T-helper 2 cell (primary cell): Measurements from ENCODE around the gene KRTAP5-3.
"Not testable (repeated sequence)": the region's sequence is repeated elsewhere in the genome, so short reads cannot be mapped to it uniquely, and the experiment has no call there.

Source experiments
- DNase-seq, 5 experiments: peaks; one replicate each; pipeline versions ENCODE4 v3.0.0 to v3.0.0-alpha.2; 2012 to 2022

KRTAP5-3 gene

DNA sequence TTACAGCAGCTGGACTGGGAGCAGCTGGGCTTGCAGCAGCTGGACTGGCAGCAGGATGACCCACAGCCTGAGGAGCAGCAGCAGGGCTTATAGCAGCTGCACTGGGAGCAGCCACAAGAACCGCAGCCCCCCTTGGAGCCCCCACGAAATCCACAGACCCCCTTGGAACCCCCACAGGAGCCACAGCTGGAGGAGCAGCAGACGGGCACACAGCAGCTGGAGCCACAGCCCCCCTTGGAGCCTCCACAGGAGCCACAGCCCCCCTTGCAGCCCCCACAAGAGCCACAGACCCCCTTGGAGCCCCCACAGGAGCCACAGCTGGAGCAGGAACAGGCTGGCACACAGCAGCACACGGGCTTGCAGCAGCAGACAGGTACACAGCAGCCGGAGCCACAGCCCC lies 362 bp downstream of the KRTAP5-3 start:
- DNase-seq: not testable (repeated sequence)

DNA sequence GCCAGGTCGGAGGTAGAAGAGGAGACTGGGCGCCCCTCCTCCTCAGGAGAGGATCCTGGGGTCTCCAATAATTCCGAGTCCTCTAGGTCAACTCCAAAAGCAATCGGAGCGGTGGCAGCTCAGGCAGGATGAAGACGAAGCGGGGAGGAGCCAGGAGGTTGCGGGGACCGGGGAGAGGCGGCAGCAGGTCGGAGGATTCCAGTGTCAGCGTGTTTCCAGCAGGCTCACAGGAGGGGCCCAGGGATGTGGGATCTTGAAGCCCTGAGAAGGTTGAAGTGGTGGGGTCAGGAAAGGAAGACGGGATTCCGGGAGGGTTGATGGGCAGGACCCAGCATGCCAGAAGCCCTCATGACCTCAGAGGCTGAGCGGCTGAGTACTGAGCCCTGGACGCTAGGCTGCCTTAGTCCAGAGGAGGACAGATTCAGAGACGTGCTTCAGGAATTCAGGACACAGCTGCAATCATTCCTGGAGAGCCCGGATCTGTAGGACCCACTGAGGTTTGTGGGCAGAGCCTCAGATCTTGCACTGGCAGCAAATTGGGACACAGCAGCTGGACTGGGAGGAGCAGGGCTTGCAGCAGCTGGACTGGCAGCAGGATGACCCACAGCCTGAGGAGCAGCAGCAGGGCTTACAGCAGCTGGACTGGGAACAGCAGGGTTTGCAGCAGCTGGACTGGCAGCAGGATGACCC lies 962 bp downstream of the KRTAP5-3 start:
- DNase-seq: not testable (repeated sequence)

DNA sequence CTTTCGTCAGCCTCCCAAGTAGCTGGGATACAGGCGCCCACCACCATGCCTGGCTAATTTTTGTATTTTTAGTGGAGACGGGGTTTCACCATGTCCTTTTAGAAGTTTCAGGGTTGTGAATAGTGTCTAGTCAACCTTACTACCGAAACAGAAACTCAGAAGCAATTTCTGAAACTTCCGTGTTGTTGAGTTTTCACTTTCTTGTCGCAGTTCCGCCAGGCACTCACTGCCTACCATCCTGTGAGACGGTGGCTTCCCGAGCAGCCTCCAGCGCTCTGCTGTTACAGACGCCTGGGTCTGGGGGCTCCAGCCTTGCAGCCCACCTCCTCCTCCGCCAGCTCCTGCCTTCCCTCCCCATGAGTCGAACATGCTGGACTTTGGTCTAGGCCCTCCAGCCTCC lies 2.3 kb downstream of the KRTAP5-3 start:
- DNase-seq: peak in 2 of 5 experiments; percentile 9 to 86

DNA sequence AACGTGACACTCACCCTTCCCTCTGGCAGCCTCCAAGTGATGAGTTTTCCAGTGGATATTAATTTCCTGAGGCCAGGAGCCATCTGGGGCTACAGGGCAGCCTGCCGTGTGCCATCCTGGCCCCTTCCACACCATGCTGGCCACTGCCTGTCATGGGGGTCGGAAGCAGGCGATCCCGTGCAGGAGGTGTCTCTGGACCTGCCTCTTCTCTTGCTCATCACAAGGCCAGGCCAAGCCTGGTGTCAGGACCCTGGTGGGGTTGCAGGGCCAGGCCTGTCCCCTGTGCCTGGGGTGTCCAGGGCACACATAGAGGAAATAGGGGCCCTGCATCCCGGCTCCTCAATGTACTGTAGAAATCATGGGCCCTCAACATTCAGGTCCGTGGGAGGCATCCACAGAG lies 3.6 kb downstream of the KRTAP5-3 start:
- DNase-seq: no peak

DNA sequence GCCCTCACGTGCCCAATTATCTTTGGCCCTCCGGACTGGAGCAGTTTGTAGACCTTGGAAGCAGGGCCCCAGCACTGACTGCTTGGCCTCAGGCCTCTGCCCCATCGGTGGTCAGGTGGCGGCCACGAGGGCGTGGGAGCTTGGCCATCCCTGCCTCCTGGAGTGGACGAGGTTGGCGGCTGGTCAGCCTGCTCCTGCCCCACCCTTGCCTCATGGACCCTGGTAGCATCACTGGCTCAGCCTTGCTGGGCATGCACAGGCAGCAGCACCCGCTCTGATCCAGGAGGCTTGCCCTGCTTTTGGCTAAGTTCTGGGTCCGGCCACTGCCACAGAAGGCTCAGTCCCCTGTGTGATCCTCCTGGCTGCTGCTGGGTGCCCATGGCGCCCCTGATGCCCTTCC lies 4.1 kb downstream of the KRTAP5-3 start:
- DNase-seq: no peak

DNA sequence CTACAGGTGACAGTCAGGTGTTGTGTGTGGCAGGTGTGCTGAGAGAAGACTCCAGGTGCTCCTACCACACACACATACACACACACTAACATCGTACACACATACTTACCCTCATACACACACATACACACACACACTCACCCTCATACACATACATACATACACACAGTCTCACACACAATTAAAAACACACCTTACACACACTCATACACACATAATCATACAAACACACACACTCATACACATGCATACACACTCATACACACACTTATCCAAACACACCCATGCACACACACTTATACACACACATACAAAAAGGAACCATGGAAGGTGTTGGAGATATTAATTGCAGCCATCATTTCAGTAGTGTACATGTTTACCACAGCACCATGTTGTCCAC lies 4.6 kb downstream of the KRTAP5-3 start:
- DNase-seq: no peak

DNA sequence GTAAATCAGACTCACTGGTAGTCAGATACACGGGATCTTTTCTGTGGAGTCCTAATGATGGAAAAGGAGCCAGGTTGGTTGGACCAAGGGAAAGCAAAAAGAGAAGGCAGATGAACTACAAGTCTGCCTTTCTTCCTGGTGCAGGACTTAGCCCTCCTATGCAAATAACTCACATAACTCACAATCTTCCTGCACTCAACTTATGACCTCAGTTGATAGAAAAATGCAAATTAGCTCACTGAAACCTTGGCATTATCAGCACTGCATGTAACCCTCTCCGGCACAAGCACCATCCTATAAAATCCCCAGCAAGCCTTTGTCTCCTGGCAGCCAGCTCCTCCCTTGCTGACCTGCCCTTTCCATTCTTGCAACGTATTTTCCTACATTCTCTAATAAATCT lies 6.6 kb downstream of the KRTAP5-3 start:
- DNase-seq: not testable (repeated sequence)

DNA sequence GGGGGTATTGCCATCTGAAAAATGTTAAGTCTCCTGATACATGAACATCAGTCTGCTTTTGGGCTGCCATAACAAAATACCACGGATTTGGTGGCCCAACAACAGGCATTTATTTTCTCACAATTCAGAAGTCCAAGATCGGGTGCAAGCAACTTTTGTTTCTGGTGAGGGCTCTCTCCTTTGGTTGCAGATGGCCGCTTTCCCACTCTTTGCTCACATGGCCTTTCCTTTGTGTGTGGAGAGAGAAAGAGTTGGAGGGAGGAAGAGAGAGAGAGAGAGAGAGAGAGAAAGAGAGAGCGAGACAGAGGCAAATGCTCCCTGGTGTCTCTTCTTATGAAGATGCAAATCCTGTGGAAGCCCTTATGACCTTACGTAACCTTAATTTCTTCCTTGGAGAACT lies 7.6 kb downstream of the KRTAP5-3 start:
- DNase-seq: no peak

DNA sequence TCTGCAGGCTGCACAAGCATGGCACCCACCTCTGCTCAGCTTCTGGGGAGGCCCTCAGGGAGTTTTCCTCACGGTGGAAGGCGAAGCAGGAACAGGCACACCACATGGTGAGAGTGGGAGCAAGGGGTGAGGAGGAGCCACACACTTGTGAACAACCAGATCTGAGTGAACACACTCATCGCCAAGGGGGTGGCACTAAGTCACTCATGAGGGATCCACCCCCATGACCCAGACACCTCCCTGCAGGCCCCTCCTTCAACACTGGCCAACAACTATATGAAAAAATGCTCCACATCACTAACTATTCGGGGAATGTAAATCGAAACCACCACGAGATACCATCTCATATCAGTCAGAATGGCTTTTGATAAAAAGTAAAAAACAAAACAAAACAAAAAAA lies 9.4 kb downstream of the KRTAP5-3 start:
- DNase-seq: peak in 2 of 5 experiments; percentile 29 to 71

DNA sequence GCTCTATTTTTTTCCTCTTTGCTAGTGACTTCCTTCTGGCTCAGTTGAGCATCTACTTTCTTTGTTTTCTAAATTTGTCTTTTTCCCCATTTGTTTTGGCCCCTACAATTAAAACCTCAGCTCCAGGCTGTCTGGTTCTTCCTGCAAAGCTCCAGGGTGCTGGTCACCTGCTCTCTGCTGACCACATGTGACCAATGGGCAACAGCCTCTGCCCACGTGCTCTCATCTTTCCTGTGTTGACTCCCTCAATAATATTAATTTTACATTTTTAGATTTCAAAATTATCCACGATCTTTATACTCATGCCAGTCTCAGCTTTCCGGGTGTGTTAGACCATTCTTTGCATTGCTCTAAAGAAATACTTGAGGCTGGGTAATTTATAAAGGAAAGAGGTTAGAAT lies 9.9 kb downstream of the KRTAP5-3 start:
- DNase-seq: not testable (repeated sequence)

DNA sequence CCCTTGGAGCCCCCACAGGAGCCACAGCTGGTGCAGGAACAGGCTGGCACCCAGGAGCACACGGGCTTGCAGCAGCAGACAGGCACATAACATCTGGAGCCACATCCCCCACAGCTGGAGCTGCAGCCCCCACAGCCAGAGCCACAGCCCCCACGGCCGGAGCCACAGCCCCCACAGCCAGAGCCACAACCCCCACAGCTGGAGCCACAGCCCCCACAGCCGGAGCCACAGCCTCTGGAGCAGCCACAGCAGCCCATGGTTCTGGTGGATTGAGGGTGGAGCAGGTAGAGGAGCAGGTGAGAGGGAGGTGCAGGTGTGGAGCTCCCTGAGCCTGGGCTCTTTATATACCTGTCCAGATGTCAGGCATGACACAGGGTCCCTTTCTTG lies 10.3 kb downstream of the KRTAP5-3 start, which contains the start of gene KRTAP5-2:
KRTAP5-2 (minus strand) TSS at position 301 of the 387 bp plus-strand sequence; CDS start at position 257, 44 bp downstream.
- no peak for DNase-seq

DNA sequence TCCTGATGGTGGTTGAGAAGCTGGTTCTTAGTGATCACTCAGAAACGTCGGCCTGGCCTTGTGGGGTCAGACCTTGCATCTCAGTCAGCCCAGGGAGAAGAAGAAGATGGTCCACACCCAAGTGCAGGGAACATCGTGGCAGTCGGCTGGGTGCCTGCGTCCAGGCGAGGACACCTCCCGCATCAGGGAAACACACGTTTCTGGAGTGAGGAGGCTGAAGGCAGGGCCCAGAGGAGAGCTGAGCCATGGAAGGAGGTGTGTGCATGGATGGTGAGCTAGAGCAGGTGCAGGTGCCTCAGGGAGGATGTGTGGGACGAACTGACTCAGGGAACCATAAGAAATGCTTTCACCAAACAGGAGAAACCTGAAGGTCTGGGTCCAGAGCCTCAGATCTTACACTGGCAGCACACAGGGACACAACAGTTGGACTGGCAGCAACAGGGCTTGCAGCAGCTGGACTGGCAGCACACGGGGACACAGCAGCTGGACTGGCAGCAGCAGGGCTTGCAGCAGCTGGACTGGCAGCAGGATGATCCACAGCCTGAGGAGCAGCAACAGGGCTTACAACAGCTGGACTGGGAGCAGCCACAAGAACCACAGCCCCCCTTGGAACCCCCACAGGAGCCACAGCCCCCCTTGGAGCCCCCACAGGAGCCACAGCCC lies 10.8 kb downstream of the KRTAP5-3 start:
- no peak for DNase-seq

DNA sequence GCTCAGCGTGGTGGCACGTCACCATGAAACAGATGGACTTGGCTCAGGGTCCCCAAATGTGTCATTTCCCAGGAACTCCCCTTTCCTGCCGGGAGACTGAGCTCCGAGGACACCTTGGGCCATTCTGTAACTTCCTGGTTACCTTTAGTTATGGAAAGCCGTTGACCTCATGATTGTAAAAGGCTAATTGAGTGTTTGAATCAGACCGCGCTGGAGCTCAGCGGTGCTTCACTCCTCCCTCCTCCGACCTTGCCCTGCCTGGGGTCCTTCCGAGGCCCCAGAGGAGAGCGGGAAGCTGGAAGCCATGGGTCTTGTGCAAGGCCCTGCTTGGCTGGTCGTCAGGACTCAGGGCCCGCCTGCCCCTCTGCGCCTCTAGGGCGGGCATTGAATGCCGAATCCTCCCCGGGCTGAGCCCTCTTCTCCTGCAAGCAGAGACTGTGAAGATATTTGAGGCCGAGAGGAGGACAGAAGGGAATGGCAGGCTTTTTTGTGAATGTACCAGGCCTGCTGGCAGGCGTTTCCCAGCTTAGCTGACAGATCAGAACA lies 11.6 kb downstream of the KRTAP5-3 start:
- DNase-seq: not testable (repeated sequence)

DNA sequence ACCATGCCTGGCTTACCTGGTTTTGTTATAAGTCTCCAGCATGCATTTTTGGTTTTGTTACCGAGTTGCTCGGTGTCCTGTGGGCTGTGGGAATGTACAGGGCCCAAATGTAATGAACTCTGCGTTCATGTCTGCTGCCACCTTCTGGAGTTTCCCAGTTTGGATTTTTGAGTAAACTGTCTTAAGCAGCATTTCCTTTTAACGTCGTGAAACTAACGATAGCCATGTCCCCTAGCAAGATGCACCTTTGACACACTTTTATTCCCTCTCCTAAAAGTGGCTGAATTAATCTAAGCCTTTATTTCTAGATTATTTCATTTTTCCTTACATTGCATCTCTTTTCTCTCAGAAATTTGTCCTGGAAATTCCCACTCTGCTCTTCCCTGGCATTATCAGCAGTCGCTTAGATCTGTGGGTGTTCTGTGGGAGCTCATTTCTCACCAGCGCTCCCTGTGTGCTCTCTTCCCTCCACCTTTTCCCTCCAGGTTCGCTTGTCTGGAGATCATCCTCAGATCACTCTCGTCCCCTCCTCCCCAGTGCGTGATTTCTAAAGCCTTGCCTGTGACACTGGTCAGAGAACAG lies 12.2 kb downstream of the KRTAP5-3 start:
- DNase-seq: not testable (repeated sequence)

DNA sequence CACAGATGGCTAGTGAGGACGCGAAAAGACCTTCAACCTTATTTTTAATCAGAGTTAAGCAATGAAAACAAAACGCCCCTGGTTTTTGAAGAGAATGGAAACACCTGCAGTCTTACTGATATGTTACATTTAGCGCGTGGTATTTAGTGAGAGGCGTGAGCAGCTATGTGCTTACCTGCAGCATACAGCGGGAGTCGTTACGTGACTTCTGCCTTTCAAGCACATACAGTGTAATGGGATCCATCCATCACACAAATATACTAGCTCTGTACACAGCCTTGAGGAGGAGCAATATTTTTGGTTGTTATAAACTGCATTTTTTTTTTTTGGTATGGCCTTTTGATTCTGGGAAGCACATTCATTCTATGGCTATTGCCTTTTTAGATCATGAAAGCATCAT lies 15.6 kb downstream of the KRTAP5-3 start:
- DNase-seq: no peak

DNA sequence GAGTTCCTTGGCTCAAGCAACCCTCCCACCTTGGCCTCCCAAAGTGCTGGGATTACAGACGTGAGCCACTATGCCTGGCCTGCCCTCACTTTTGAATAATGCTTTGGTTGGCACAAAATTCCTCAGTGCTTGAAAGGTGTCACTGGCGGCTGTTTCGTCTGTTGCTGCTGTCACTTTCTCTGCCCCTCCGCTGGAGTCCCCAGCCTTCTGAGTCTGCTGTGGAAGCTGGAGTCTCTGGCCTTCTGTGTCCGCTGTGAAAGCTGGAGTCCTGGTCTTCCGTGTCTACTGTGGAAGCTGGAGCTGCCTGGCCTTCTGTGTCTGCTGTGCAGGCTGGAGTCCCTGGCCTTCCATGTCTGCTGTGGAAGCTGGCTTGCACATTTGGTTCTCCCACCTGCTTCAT lies 18.3 kb downstream of the KRTAP5-3 start:
- no peak for DNase-seq

DNA sequence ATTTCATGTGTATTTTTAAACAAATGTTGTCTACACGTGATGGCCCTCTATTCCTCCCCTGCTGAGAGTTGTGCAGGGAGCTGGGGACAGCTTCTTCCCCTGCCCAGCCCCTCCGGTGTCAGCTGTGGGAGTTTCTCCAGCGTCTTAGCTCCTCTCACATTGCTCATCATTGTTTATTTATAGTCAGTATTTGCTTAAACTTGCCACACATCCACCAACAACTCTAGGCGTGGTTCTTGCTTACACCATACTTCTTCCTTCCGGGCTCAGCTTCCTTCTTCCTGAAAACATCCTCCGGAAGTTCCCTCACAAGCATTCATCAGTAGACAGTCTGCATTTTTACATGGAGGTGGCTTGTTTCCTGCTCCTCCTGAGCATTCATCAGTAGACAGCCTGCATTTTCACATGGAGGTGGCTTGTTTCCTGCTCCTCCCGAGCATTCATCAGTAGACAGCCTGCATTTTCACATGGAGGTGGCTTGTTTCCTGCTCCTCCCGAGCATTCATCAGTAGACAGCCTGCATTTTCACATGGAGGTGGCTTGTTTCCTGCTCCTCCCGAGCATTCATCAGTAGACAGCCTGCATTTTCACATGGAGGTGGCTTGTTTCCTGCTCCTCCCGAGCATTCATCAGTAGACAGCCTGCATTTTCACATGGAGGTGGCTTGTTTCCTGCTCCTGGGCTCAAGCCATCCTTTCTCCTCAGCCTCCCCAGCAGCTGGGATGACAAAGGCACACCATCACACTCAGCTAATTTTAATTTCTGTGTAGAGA lies 18.9 kb downstream of the KRTAP5-3 start:
- DNase-seq: peak in 2 of 5 experiments; percentile 57 to 81

DNA sequence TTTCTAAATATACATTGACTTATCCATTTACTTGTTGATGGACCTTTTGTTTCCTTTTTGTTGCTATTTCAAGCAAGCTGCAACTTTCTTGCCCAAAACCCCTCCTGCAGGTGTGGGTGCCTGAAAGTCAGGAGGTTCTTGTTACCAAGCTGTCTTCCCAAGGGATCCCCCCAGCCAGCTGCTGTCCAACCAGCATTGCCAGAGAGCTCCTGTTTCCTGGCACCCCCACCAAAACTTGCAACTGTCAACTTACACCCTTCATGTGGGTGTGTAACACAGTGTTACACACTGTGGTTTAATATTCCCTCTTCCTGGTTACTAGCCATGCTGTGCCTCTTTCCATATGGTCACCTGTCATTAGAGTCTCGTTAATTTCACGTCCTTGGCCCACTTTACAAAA lies 21.6 kb downstream of the KRTAP5-3 start:
- DNase-seq: no peak

DNA sequence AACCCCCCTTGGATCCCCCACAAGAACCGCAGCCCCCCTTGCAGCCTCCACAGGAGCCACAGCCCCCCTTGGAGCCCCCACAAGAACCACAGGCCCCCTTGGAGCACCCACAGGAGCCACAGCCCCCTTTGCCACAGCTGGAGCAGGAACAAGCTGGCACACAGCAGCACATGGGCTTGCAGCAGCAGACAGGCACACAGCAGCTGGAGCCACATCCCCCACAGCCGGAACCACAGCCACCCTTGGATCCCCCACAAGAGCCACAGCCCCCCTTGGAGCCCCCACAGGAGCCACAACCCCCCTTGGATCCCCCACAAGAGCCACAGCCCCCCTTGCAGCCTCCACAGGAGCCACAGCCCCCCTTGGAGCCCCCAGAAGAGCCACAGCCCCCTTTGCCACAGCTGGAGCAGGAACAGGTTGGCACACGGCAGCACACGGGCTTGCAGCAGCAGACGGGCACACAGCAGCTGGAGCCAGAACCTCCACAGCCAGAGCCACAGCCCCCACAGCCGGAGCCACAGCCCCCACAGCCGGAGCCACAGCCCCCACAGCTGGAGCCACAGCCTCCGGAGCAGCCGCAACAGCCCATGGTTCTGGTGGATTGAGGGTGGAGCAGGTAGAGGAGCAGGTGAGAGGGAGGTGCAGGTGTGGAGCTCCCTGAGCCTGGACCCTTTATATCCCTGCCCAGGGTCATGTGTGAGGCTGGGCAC lies 23.4 kb downstream of the KRTAP5-3 start, which contains the start of gene KRTAP5-1:
KRTAP5-1 (minus strand) TSS at position 623 of the 710 bp plus-strand sequence; CDS start at position 589, 34 bp downstream.
- DNase-seq: not testable (repeated sequence)

DNA sequence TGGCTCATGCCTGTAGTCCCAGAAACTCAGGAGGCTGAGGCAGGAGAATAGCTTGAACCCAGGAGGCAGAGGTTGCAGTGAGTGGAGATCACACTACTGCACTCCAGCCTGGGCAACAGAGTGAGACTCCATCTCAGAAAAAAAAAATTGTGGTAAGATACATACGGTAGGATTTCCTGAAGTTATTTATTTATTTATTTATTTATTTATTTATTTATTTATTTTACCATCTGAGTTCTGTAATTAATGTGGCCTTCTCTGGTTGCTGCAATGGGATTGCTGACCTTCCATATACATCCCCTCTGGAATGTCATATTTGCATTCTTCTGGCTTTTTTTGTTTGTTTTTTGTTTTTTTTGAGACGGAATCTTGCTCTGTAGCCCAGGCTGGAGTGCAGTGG lies 25.4 kb downstream of the KRTAP5-3 start:
- not testable (repeated sequence) for DNase-seq

DNA sequence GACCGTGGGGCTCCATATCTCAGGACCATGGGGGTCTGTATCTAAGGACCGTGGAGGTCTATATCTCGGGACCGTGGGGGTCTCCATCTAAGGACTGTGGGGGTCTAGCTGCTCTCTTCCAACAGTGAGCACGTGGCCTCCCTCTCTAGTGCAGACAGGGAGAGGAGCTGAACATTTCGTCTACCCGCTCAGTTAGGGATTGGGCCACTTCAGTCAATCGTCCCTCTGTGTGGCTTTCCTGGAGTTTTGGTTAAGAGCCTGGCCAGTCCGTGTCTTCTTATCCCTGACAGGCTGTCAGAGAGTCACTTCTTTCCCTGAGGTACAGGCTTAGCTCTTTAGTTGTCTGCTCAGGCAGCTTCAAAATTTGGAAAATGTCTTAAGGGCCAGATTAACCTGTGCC lies 26.3 kb downstream of the KRTAP5-3 start:
- no peak for DNase-seq

DNA sequence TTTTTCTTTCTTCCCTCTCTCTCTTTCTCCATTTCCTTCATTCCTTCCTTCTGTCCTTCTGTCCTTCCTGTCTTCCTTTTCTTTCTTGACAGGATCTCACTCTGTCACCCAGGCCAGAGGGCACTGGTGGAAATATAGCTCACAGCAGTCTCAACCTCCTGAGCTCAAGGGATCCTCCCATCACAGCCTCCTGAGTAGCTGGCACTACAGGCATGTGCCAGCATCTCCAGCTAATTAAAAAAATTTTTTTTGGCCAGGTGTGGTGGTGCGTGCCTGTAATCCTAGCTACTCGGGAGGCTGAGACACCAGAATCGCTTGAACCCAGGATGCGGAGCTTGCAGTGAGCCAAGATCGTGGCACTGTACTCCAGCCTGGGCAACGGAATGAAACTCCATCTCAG lies 31.4 kb downstream of the KRTAP5-3 start:
- DNase-seq: no peak
